ENCODE measurements around the gene DYNLRB1. TPM values are rescaled to one million over a fixed set of nuclear protein-coding genes. Genes with fewer than 3 reads are reported as not detected.

The DYNLRB1 gene
- total and polyA plus RNA-seq, 2 of the 13 experiments (the other 11 are each of a cell fraction or from before 2014, with no cell fraction given), result 140 to 244 TPM

GRCh38 chr20:34531608-34532265 is 15.5 kb downstream of the DYNLRB1 start:
- no peak overlapping the region for H3K27ac ChIP-seq (ENCODE audit: extremely low read length, insufficient read depth, low read length)
- ChIA-PET CTCF (ENCODE audit: low intra/inter-chr PET ratio, low total read pairs) (no interaction called here), POLR2A (interaction anchor here (0.9 to 1.2 kb wide), 2 partner anchors 16 kb away, joined by 5 read pairs; partner anchors contain the start of gene DYNLRB1)
- FAIRE-seq (no peak), ATAC-seq (no peak), DNase-seq (ENCODE audit: low spot score) (no peak)
- 98% methylated on average over 8 of the region's 8 CpGs for WGBS (ENCODE audit: low lambda C conversion rate)
- H3K27me3 ChIP-seq (ENCODE audit: control insufficient read depth in 1 of 2, insufficient read depth in 2 of 2, low read length in 2 of 2), result no peaks in the 10 kb centered on the region
- no TSS peak for BruUV-seq (replicated peaks)
- H3K4me3 ChIP-seq (replicated peaks in 1 of 3; ENCODE audit: insufficient read depth in 1 of 3, low read depth in 2 of 3, low read length in 3 of 3), result no peak overlapping the region
- H3K9me3 ChIP-seq (ENCODE audit: low read length), result no peaks in the 10 kb centered on the region
- no peak overlapping the region for H3K9ac ChIP-seq (ENCODE audit: insufficient read depth, low read depth, low read length)
- peaks cover 4% of the 10 kb centered on the region for H3K4me1 ChIP-seq (ENCODE audit: insufficient read depth, low read length)
- in situ Hi-C loops (cut with HindIII; ENCODE audit: extremely low pct_ligation_motif_present, low pct_unique_long_range_greater_than_20kb) (no loop called here), intact Hi-C loops (cut with micrococcal nuclease; ENCODE audit: unreplicated experiment) (no loop called here)
- H2AFZ ChIP-seq (ENCODE audit: low read length), result no peak overlapping the region
- no peak overlapping the region for H3K4me2 ChIP-seq (ENCODE audit: low read depth, low read length)
- TF ChIP-seq, protein P1, sequence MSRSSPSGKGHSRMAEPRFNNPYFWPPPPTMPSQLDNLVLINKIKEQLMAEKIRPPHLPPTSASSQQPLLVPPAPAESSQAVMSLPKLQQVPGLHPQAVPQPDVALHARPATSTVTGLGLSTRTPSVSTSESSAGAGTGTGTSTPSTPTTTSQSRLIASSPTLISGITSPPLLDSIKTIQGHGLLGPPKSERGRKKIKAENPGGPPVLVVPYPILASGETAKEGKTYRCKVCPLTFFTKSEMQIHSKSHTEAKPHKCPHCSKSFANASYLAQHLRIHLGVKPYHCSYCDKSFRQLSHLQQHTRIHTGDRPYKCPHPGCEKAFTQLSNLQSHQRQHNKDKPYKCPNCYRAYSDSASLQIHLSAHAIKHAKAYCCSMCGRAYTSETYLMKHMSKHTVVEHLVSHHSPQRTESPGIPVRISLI (CRISPR knock-in tag; IDR thresholded peaks at IDR 0.05; ENCODE audit: borderline replicate concordance), result no peak
- TF ChIP-seq PREB (CRISPR knock-in tag; IDR thresholded peaks at IDR 0.05) (no peak), POLR2A (IDR thresholded peaks at IDR 0.05; ENCODE audit: insufficient read depth in 1 of 2, low read depth in 2 of 2, low read length in 2 of 2) (no peak), ZNF326 (CRISPR knock-in tag; IDR thresholded peaks at IDR 0.05; ENCODE audit: borderline replicate concordance) (no peak), NCOR1 (IDR thresholded peaks at IDR 0.05; ENCODE audit: borderline replicate concordance, low read length) (no peak), MYC (CRISPR knock-in tag; IDR thresholded peaks at IDR 0.05; ENCODE audit: borderline replicate concordance) (0 out of 2 replicates have a peak, but pooled peaks have one; percentile 8)
- TF ChIP-seq, protein P2, sequence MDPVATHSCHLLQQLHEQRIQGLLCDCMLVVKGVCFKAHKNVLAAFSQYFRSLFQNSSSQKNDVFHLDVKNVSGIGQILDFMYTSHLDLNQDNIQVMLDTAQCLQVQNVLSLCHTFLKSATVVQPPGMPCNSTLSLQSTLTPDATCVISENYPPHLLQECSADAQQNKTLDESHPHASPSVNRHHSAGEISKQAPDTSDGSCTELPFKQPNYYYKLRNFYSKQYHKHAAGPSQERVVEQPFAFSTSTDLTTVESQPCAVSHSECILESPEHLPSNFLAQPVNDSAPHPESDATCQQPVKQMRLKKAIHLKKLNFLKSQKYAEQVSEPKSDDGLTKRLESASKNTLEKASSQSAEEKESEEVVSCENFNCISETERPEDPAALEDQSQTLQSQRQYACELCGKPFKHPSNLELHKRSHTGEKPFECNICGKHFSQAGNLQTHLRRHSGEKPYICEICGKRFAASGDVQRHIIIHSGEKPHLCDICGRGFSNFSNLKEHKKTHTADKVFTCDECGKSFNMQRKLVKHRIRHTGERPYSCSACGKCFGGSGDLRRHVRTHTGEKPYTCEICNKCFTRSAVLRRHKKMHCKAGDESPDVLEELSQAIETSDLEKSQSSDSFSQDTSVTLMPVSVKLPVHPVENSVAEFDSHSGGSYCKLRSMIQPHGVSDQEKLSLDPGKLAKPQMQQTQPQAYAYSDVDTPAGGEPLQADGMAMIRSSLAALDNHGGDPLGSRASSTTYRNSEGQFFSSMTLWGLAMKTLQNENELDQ (CRISPR knock-in tag; IDR thresholded peaks at IDR 0.05; ENCODE audit: borderline replicate concordance), result no peak
- TF ChIP-seq, protein P3, sequence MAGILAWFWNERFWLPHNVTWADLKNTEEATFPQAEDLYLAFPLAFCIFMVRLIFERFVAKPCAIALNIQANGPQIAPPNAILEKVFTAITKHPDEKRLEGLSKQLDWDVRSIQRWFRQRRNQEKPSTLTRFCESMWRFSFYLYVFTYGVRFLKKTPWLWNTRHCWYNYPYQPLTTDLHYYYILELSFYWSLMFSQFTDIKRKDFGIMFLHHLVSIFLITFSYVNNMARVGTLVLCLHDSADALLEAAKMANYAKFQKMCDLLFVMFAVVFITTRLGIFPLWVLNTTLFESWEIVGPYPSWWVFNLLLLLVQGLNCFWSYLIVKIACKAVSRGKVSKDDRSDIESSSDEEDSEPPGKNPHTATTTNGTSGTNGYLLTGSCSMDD (CRISPR knock-in tag; IDR thresholded peaks at IDR 0.05), result no peak
- H3K36me3 ChIP-seq (replicated peaks in 1 of 2; ENCODE audit: control insufficient read depth in 1 of 2, insufficient read depth in 2 of 2, low read length in 2 of 2), result peaks cover 71 to 93% of the 10 kb centered on the region in 2 experiments
- peaks cover 4% of the 10 kb centered on the region; the same call in 1 of the 2 replicates for H4K20me1 ChIP-seq (ENCODE audit: insufficient read depth, low read length)
- peaks cover 15% of the 10 kb centered on the region for H3K79me2 ChIP-seq (ENCODE audit: insufficient read depth, low read length)

Data from HepG2 (cell line).